IMR-90 (cell line): ENCODE results near the gene PRKN. TPM values are rescaled to one million over a fixed set of nuclear protein-coding genes. Genes with fewer than 3 reads are reported as not detected.

Experiments
- ATAC-seq: fragments of 200-7000 bp; cut with Tn5 transposase; 2 replicates; pipeline ENCODE4 v1.9.1; 2020; ENCODE audit warnings: low read depth, mild to moderate bottlenecking, moderate library complexity
- BruUV-seq: library from RNA; stranded (reverse); fragments of 400-500 nt; replicated peaks from 2 replicates; lab custom pipeline; 2021; lab: Mats Ljungman, UMichigan
- CTCF ChIA-PET: fragments of 300-600 bp; formaldehyde crosslinking; extraction: SDS; loops from one replicate; lab custom pipeline; 2021; ENCODE audit warnings: antibody characterized with exemption; lab: Yijun Ruan, JAX
- POLR2A ChIA-PET: fragments of 300-600 bp; sonication (Branson Sonifier 250); formaldehyde crosslinking; loops from one replicate; lab custom pipeline; 2022; ENCODE audit warnings: antibody characterized with exemption; ENCODE audit not compliant: unreplicated experiment; lab: Charles Lee
- DNase-seq: peaks from one replicate; pipeline ENCODE4 v3.0.0; 2013
- H2AFZ ChIP-seq: replicated peaks from 2 replicates; pipeline ENCODE3; 2013; ENCODE audit warnings: low read length, mild to moderate bottlenecking; ENCODE audit not compliant: poor library complexity
- H2AK5ac ChIP-seq: 2 replicates; pipeline ENCODE4 v1.6.1; 2013; ENCODE audit warnings: low read depth, low read length, inconsistent platforms
- H2AK9ac ChIP-seq: replicated peaks from 2 replicates; pipeline ENCODE3; 2013; ENCODE audit warnings: mild to moderate bottlenecking, low read depth, low read length, moderate library complexity; ENCODE audit not compliant: poor library complexity
- H2BK120ac ChIP-seq: 2 replicates; pipeline ENCODE4 v1.6.1; 2013; ENCODE audit warnings: low read depth, low read length, inconsistent platforms
- H2BK15ac ChIP-seq: 3 replicates; pipeline ENCODE4 v1.6.1; 2013; ENCODE audit warnings: low read depth, low read length, inconsistent platforms
- H2BK20ac ChIP-seq: 2 replicates; pipeline ENCODE4 v1.6.1; 2013; ENCODE audit warnings: low read depth, mild to moderate bottlenecking, inconsistent platforms, low read length, moderate library complexity
- H2BK5ac ChIP-seq: 2 replicates; pipeline ENCODE4 v1.6.1; 2013; ENCODE audit warnings: mild to moderate bottlenecking, low read depth, low read length, inconsistent platforms; ENCODE audit not compliant: poor library complexity, severe bottlenecking
- H3K14ac ChIP-seq: replicated peaks from 2 replicates; pipeline ENCODE4 v1.6.1; 2013; ENCODE audit warnings: low read depth, low read length, inconsistent platforms
- H3K18ac ChIP-seq: 2 replicates; pipeline ENCODE4 v1.6.1; 2013; ENCODE audit warnings: low read depth, low read length, control low read depth
- H3K23ac ChIP-seq: 2 replicates; pipeline ENCODE4 v1.6.1; 2013; ENCODE audit warnings: low read depth, low read length, inconsistent platforms
- H3K27ac ChIP-seq: 2 replicates; pipeline ENCODE4 v1.5.1; 2013; ENCODE audit warnings: mild to moderate bottlenecking, control low read depth, low read length; ENCODE audit not compliant: insufficient read depth
- H3K27me3 ChIP-seq: 2 replicates; pipeline ENCODE4 v1.6.1; 2013; ENCODE audit warnings: low read length; ENCODE audit not compliant: control insufficient read depth, insufficient read depth
- H3K36me3 ChIP-seq: 2 replicates; pipeline ENCODE4 v1.6.1; 2013; ENCODE audit warnings: low read length, mixed read lengths; ENCODE audit not compliant: control insufficient read depth, insufficient read depth
- H3K4ac ChIP-seq: 2 replicates; pipeline ENCODE4 v1.6.1; 2013; ENCODE audit warnings: low read depth, low read length, inconsistent platforms
- H3K4me1 ChIP-seq: 2 replicates; pipeline ENCODE4 v1.6.1; 2013; ENCODE audit warnings: low read length, mixed read lengths; ENCODE audit not compliant: control insufficient read depth, insufficient read depth
- H3K4me2 ChIP-seq: 2 replicates; pipeline ENCODE4 v1.6.1; 2013; ENCODE audit warnings: low read depth, mild to moderate bottlenecking, control low read depth, low read length, moderate library complexity
- H3K4me3 ChIP-seq: 2 replicates; pipeline ENCODE4 v1.5.1; 2013; ENCODE audit warnings: low read depth, mild to moderate bottlenecking, control low read depth, low read length, moderate library complexity; ENCODE audit not compliant: insufficient read depth
- H3K56ac ChIP-seq: 2 replicates; pipeline ENCODE4 v1.6.1; 2013; ENCODE audit warnings: low read length, inconsistent platforms; ENCODE audit not compliant: insufficient read depth; ENCODE audit errors: extremely low read depth
- H3K79me1 ChIP-seq, 2 experiments: 2 replicates each; pipeline ENCODE4 v1.6.1; 2013; ENCODE audit warnings: low read length in 2 of 2, inconsistent platforms in 1 of 2, low read depth in 1 of 2
- H3K9ac ChIP-seq: 2 replicates; pipeline ENCODE4 v1.6.1; 2013; ENCODE audit warnings: low read depth, low read length, control low read depth
- H3K9me1 ChIP-seq: 2 replicates; pipeline ENCODE4 v1.6.1; 2013; ENCODE audit warnings: low read length, inconsistent platforms; ENCODE audit not compliant: insufficient read depth
- H3K9me3 ChIP-seq: 2 replicates; pipeline ENCODE4 v1.6.1; 2013; ENCODE audit warnings: low read length; ENCODE audit not compliant: control insufficient read depth, insufficient read depth
- H4K20me1 ChIP-seq: 2 replicates; pipeline ENCODE4 v1.6.1; 2013; ENCODE audit warnings: low read length, inconsistent platforms; ENCODE audit not compliant: insufficient read depth
- H4K5ac ChIP-seq: 2 replicates; pipeline ENCODE4 v1.6.1; 2013; ENCODE audit warnings: mild to moderate bottlenecking, low read depth, low read length, control low read depth
- H4K8ac ChIP-seq, 2 experiments: 2 replicates each; pipeline ENCODE4 v1.6.1; 2013; ENCODE audit warnings: low read depth in 2 of 2, low read length in 2 of 2, control low read depth in 1 of 2, inconsistent platforms in 1 of 2
- H4K91ac ChIP-seq: 2 replicates; pipeline ENCODE4 v1.6.1; 2013; ENCODE audit warnings: low read depth, low read length, inconsistent platforms; ENCODE audit not compliant: insufficient read depth
- BHLHE40 ChIP-seq: fragments of 150-350 bp; IDR thresholded peaks from 2 replicates; pipeline ENCODE4 v1.6.1; 2016; ENCODE audit warnings: mild to moderate bottlenecking, low read depth, low read length
- CHD1 ChIP-seq: IDR thresholded peaks from 2 replicates; pipeline ENCODE4 v1.6.1; 2012; ENCODE audit warnings: low read depth, low read length, improper control_type of control experiment
- FOS ChIP-seq: fragments of 150-350 bp; IDR thresholded peaks from 2 replicates; pipeline ENCODE4 v1.6.1; 2016; ENCODE audit warnings: low read depth, low read length
- MAFK ChIP-seq: IDR thresholded peaks from 2 replicates; pipeline ENCODE4 v1.6.1; 2012; ENCODE audit warnings: low read depth, low read length, improper control_type of control experiment
- MAZ ChIP-seq: IDR thresholded peaks from 2 replicates; pipeline ENCODE4 v1.6.1; 2012; ENCODE audit warnings: low read depth, mild to moderate bottlenecking, low read length, improper control_type of control experiment, moderate library complexity, borderline replicate concordance
- RAD21 ChIP-seq: IDR thresholded peaks from 2 replicates; pipeline ENCODE4 v1.6.1; 2012; ENCODE audit warnings: low read length, improper control_type of control experiment
- RCOR1 ChIP-seq: IDR thresholded peaks from 2 replicates; pipeline ENCODE4 v1.6.1; 2012; ENCODE audit warnings: mild to moderate bottlenecking, low read length, improper control_type of control experiment; ENCODE audit not compliant: insufficient replicate concordance
- SMC3 ChIP-seq: fragments of 150-350 bp; IDR thresholded peaks from 2 replicates; pipeline ENCODE4 v1.6.1; 2016; ENCODE audit warnings: low read depth, mild to moderate bottlenecking, antibody characterized with exemption, low read length, moderate library complexity
- USF2 ChIP-seq: fragments of 150-350 bp; IDR thresholded peaks from 2 replicates; pipeline ENCODE4 v1.6.1; 2017; ENCODE audit warnings: mild to moderate bottlenecking, antibody characterized with exemption, low read length, low read depth
- WGBS, 2 experiments: methylation state at CpG; one replicate each; pipeline versions ENCODE4 v1.1.5 to v1.1.7; 2013; ENCODE audit warnings: missing lambda C conversion rate in 2 of 2; ENCODE audit not compliant: insufficient read length in 1 of 2; ENCODE audit errors: extremely low coverage in 2 of 2; 5-methylcytosine and 5-hydroxymethylcytosine counted together
- dilution Hi-C: fragments of 300-500 bp; cut with HindIII; formaldehyde crosslinking; loops from one replicate; pipeline ENCODE4 v1.14.3; 2018; ENCODE audit warnings: low sequenced_read_pairs; ENCODE audit not compliant: unreplicated experiment
- in situ Hi-C: fragments of 300-500 bp; cut with MboI; formaldehyde crosslinking; loops from 3 replicates; pipeline ENCODE4 v1.14.3; 2019; ENCODE audit warnings: low sequenced_read_pairs, inconsistent platforms, mixed read lengths
- intact Hi-C: fragments of 100-400 bp; cut with micrococcal nuclease; formaldehyde crosslinking; loops from 2 replicates; pipeline ENCODE4 v1.10.0; 2022
- polyA plus RNA-seq, 3 experiments: library from polyadenylated mRNA; depleted of rRNA; stranded (reverse); fragments of >200 nt; gene quantifications; 2 replicates each; pipeline ENCODE4 v1.2.3, GENCODE V29; 2012; ENCODE audit warnings: low replicate concordance in 1 of 3
- total RNA-seq: library from RNA; depleted of rRNA; stranded (reverse); fragments of >200 nt; gene quantifications from 2 replicates; pipeline ENCODE4 v1.2.3, GENCODE V29; 2012

The PRKN gene
- total and polyA plus RNA-seq, 2 of the 4 experiments (the other 2 are of a cell fraction), result 0.15 to 0.18 TPM

GRCh38 chr6:162325051-162325450, 402.5 kb downstream of the PRKN start:
- no peak for DNase-seq

More at GRCh38 chr6:162325051-162325450, 402.5 kb downstream of the PRKN start:
- Histone ChIP-seq H2BK120ac (no peak overlapping the region), H3K9ac (no peak overlapping the region), H3K9me1 (no peaks in the 10 kb centered on the region), H2BK20ac (no peak overlapping the region), H3K27me3 (no peaks in the 10 kb centered on the region), H2BK15ac (no peak overlapping the region), H3K27ac (no peak overlapping the region), H3K56ac (no peak overlapping the region), H2AFZ (no peak overlapping the region), H4K91ac (no peak overlapping the region), H4K20me1 (no peaks in the 10 kb centered on the region), H3K9me3 (peaks cover 15% of the 10 kb centered on the region), H3K14ac (no peak overlapping the region), H3K4me3 (no peak overlapping the region), H3K23ac (no peak overlapping the region), H3K79me1 (no peaks in the 10 kb centered on the region), H3K36me3 (no peaks in the 10 kb centered on the region), H2AK9ac (no peak overlapping the region), H2AK5ac (no peak overlapping the region), H3K18ac (no peak overlapping the region), H2BK5ac (no peak overlapping the region), H3K4ac (no peak overlapping the region), H4K8ac (no peak overlapping the region), H4K5ac (no peak overlapping the region), H3K4me1 (no peaks in the 10 kb centered on the region), H3K4me2 (no peak overlapping the region)
- intact Hi-C loops, result no loop called here
- TF ChIP-seq MAZ (no peak), SMC3 (no peak), USF2 (no peak), MAFK (no peak), FOS (no peak), BHLHE40 (no peak), CHD1 (no peak), RCOR1 (no peak), RAD21 (no peak)
- ChIA-PET CTCF (no interaction called here), POLR2A (no interaction called here)
- no peak for ATAC-seq
- in situ Hi-C loops, result no loop called here
- no TSS peak for BruUV-seq
- dilution Hi-C loops, result no loop called here
- no CpG with 5 or more reads among the region's 4 CpGs for WGBS, 2 experiments
